ENCODE data around the gene ETV6.

ETV6 gene

GRCh38 chr12:11672256-11673191, 23.1 kb downstream of the ETV6 start:
- H3K4me3 ChIP-seq (ENCODE audit: low read depth, low read length) = no peak overlapping the region
- in situ Hi-C loops (cut with HindIII; ENCODE audit: low sequenced_read_pairs) = no loop called here

GRCh38 chr12:11673666-11674461, 24.4 kb downstream of the ETV6 start:
- TF ChIP-seq CTCF (IDR thresholded peaks at IDR 0.05; ENCODE audit: low read depth, low read length) = no peak
- in situ Hi-C loops (cut with HindIII; ENCODE audit: low sequenced_read_pairs) = no loop called here
- no peak overlapping the region for H3K4me3 ChIP-seq (ENCODE audit: low read depth, low read length)
- DNase-seq (ENCODE audit: low read depth, low spot score) = no peak

More at GRCh38 chr12:11672256-11673191, 23.1 kb downstream of the ETV6 start:
- no peak for TF ChIP-seq CTCF (IDR thresholded peaks at IDR 0.05; ENCODE audit: low read depth, low read length)
- DNase-seq (ENCODE audit: low read depth, low spot score) = no peak

- no peak for TF ChIP-seq CTCF (IDR thresholded peaks at IDR 0.05; ENCODE audit: low read depth, low read length)
- no peak overlapping the region for H3K4me3 ChIP-seq (ENCODE audit: low read depth, low read length)
- DNase-seq (ENCODE audit: low read depth, low spot score) = no peak
- in situ Hi-C loops (cut with HindIII; ENCODE audit: low sequenced_read_pairs) = no loop called here
Measured at GRCh38 chr12:11674894-11675390, 25.5 kb downstream of the ETV6 start.

GRCh38 chr12:11676052-11676451, 26.6 kb downstream of the ETV6 start:
- H3K4me3 ChIP-seq (ENCODE audit: low read depth, low read length) = no peak overlapping the region
- no peak for DNase-seq (ENCODE audit: low read depth, low spot score)
- no peak for TF ChIP-seq CTCF (IDR thresholded peaks at IDR 0.05; ENCODE audit: low read depth, low read length)
- in situ Hi-C loops (cut with HindIII; ENCODE audit: low sequenced_read_pairs) = no loop called here

GRCh38 chr12:11677093-11677492, 27.6 kb downstream of the ETV6 start:
- no peak for TF ChIP-seq CTCF (IDR thresholded peaks at IDR 0.05; ENCODE audit: low read depth, low read length)
- in situ Hi-C loops (cut with HindIII; ENCODE audit: low sequenced_read_pairs) = no loop called here
- no peak for DNase-seq (ENCODE audit: low read depth, low spot score)
- no peak overlapping the region for H3K4me3 ChIP-seq (ENCODE audit: low read depth, low read length)

- H3K4me3 ChIP-seq (ENCODE audit: low read depth, low read length) = no peak overlapping the region
- TF ChIP-seq CTCF (IDR thresholded peaks at IDR 0.05; ENCODE audit: low read depth, low read length) = no peak
- no peak for DNase-seq (ENCODE audit: low read depth, low spot score)
- in situ Hi-C loops (cut with HindIII; ENCODE audit: low sequenced_read_pairs) = no loop called here
Measured at GRCh38 chr12:11677752-11678151, 28.3 kb downstream of the ETV6 start.
